Lung (tissue), 12 donors: ENCODE results near the gene PKIG. TPM values are rescaled to one million over a fixed set of nuclear protein-coding genes. Genes with fewer than 3 reads are reported as not detected.
A peak's percentile ranks its signal among the peaks of the same experiment; 100 is the strongest.

Source experiments
- ATAC-seq: fragments of 200-7000 bp; cut with Tn5 transposase; one replicate; pipeline ENCODE4 v1.9.1; 2020; ENCODE audit warnings: moderate number of reproducible peaks; ENCODE audit not compliant: insufficient read depth, low FRiP score
- DNase-seq, 3 donors: peaks; one replicate each; pipeline ENCODE4 v3.0.0-alpha.2; 2013 to 2017
- H3K27ac ChIP-seq, 2 donors: one replicate each; pipeline ENCODE4 v1.5.1; 2013; ENCODE audit warnings: mild to moderate bottlenecking in 2 of 2, moderate library complexity in 2 of 2, control low read depth in 1 of 2, inconsistent platforms in 1 of 2, low read depth in 1 of 2, low read length in 1 of 2
- H3K27me3 ChIP-seq, 3 donors: one replicate each; pipeline ENCODE4 v1.5.1; 2013; ENCODE audit warnings: low read length in 2 of 3; ENCODE audit not compliant: control insufficient read depth in 3 of 3, insufficient read depth in 3 of 3
- H3K36me3 ChIP-seq, 4 donors: one replicate each; pipeline ENCODE4 v1.5.1; 2013; ENCODE audit warnings: low read length in 4 of 4, mild to moderate bottlenecking in 1 of 4, moderate library complexity in 1 of 4; ENCODE audit not compliant: control insufficient read depth in 4 of 4, insufficient read depth in 4 of 4
- H3K4me1 ChIP-seq, 5 donors: one replicate each; pipeline ENCODE4 v1.5.1; 2013; ENCODE audit warnings: low read length in 5 of 5, mild to moderate bottlenecking in 2 of 5, moderate library complexity in 1 of 5; ENCODE audit not compliant: control insufficient read depth in 5 of 5, insufficient read depth in 5 of 5
- H3K4me3 ChIP-seq: one replicate; pipeline ENCODE4 v1.5.1; 2013; ENCODE audit warnings: mild to moderate bottlenecking, control low read depth, moderate library complexity
- H3K9ac ChIP-seq, 2 donors: one replicate each; pipeline ENCODE4 v1.5.1; 2013; ENCODE audit warnings: low read length in 2 of 2, control low read depth in 1 of 2; ENCODE audit not compliant: insufficient read depth in 1 of 2
- H3K9me3 ChIP-seq, 4 donors: one replicate each; pipeline ENCODE4 v1.5.1; 2013; ENCODE audit warnings: low read length in 3 of 4, mild to moderate bottlenecking in 1 of 4, moderate library complexity in 1 of 4; ENCODE audit not compliant: control insufficient read depth in 4 of 4, insufficient read depth in 3 of 4
- WGBS, 2 donors: extraction: QIAGEN DNeasy Blood & Tissue Kit; methylation state at CpG; one replicate each; pipeline ENCODE4 v1.1.7; 2013; 5-methylcytosine and 5-hydroxymethylcytosine counted together
- polyA plus RNA-seq, 2 donors: library from polyadenylated mRNA; stranded (reverse); fragments of 200-250 nt; gene quantifications; one replicate each; pipeline ENCODE4 v1.2.1, GENCODE V29; 2013
- total RNA-seq, 2 donors: library from RNA; depleted of rRNA in 1 of 2; stranded (reverse); fragments of >200 nt in 1 of 2; gene quantifications; one replicate each; pipeline ENCODE4 v1.2.1, GENCODE V29; 2014 to 2021
- TF ChIP-seq, protein P1 (sequence below): IDR thresholded peaks from 2 replicates; pipeline ENCODE4 v1.5.1; 2012; ENCODE audit warnings: mild to moderate bottlenecking; ENCODE audit errors: control extremely low read depth, extremely low read depth
- donor health status: control.
- donor health status: control.
- donor health status: Bipolar disorder and iron deficiency.
- donor health status: healthy.
- donor health status: DM: yes; HTN: yes; CAD: no.

The PKIG gene
- total and polyA plus RNA-seq, 4 donors, result 45.7 to 67.8 (median 63.0) TPM

DNA sequence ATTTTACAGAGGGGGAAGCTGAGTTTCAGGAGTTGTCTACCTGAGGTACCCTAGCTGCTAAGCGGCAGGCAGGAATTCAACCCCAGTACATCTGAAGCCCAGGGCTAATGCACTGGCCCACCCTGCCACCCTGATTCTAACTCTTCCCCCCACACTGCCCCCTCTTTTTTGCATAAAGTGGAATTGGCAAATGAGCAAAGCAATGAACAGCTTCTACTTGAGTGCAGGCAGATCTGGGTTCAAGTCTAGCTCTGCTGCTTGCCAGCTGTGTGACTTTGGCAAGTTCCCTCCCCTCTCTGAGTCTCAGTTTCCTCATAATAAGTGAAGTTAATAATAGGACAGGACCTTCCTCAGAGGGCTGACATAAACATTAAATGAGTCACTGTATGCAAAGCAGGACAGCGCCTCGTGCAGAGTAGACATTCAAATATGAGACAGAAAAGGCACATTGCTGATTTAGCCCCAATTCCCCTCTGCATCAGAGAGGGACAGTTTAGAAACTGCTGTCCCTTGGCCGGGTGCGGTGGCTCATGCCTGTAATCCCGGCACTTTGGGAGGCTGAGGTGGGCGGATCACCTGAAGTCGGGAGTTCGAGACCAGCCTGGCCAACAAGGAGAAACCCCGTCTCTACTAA lies 64.4 kb downstream of the PKIG start:
- no peaks in the 10 kb centered on the region for H3K9me3 ChIP-seq
- H3K27me3 ChIP-seq, result no peaks in the 10 kb centered on the region
- H3K9ac ChIP-seq, result no peak overlapping the region
- H3K4me3 ChIP-seq, result no peak overlapping the region
- H3K36me3 ChIP-seq, result no peaks in the 10 kb centered on the region
- TF ChIP-seq, protein P1, sequence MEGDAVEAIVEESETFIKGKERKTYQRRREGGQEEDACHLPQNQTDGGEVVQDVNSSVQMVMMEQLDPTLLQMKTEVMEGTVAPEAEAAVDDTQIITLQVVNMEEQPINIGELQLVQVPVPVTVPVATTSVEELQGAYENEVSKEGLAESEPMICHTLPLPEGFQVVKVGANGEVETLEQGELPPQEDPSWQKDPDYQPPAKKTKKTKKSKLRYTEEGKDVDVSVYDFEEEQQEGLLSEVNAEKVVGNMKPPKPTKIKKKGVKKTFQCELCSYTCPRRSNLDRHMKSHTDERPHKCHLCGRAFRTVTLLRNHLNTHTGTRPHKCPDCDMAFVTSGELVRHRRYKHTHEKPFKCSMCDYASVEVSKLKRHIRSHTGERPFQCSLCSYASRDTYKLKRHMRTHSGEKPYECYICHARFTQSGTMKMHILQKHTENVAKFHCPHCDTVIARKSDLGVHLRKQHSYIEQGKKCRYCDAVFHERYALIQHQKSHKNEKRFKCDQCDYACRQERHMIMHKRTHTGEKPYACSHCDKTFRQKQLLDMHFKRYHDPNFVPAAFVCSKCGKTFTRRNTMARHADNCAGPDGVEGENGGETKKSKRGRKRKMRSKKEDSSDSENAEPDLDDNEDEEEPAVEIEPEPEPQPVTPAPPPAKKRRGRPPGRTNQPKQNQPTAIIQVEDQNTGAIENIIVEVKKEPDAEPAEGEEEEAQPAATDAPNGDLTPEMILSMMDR, result no peak
- peaks cover 4 to 30% (median 19%) of the 10 kb centered on the region in 5 donors for H3K4me1 ChIP-seq
- peak overlapping the region in 1 of 2 donors; percentile 62 for H3K27ac ChIP-seq
- ATAC-seq, result no peak
- no peak for DNase-seq
- WGBS, 2 donors, result 73 to 75% methylated on average over 10 of the region's 10 CpGs

DNA sequence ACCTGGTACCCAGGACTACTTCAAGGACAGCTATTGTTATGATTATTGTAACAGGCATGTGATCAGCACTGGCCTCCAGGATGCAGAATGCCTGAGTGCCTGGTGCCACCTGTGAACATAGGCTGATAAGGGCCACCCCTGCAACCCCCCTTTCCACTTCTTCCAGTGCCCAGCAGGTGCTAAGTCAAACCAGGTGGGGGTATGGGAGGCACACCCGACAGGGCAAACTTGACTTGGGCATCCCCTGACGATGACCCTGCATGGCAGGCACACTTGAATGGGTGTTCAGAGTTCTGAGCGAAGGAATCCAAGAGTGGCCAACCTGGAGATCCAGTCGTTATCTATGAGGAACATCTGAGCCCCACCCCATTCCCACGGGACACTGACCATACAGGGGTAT lies 65.7 kb downstream of the PKIG start:
- Histone ChIP-seq H3K27ac (no peak overlapping the region), H3K4me3 (no peak overlapping the region), H3K9ac (no peak overlapping the region), H3K36me3 (no peaks in the 10 kb centered on the region), H3K9me3 (no peaks in the 10 kb centered on the region), H3K27me3 (no peaks in the 10 kb centered on the region), H3K4me1 (peaks cover 0 to 23% (median 8%) of the 10 kb centered on the region in 5 donors)
- DNase-seq, result no peak
- no peak for ATAC-seq
- TF ChIP-seq, protein P1, result no peak
- WGBS, 2 donors, result 86 to 93% methylated on average over 5 of the region's 5 CpGs

DNA sequence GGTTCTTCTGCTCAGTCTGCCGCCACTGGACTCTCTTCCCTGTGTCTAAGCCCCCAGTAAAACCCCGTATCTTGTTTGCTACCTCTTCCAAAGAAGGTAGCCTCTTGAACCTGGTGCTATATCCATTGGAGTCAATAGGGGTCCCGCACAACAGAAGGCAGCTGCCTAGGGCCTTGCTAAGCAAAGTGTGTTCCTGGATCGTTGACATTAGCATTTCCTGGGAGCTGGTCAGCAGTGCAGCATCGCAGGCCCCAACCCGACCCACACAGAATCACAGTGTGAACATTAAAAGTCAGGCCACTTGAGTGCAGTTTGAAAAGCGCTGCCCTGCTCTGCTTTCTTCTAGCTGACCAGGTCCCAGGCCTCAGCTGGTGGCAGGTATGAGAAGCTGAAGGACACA lies 66.2 kb downstream of the PKIG start:
- H3K9ac ChIP-seq, result no peak overlapping the region
- TF ChIP-seq, protein P1, result no peak
- no peak overlapping the region for H3K4me3 ChIP-seq
- no peaks in the 10 kb centered on the region for H3K9me3 ChIP-seq
- ATAC-seq (no peak), DNase-seq (no peak)
- H3K27me3 ChIP-seq, result peaks cover 0 to 2% (median 0%) of the 10 kb centered on the region in 3 donors
- WGBS, 2 donors, result 75 to 79% methylated on average over 7 of the region's 7 CpGs
- no peaks in the 10 kb centered on the region for H3K36me3 ChIP-seq
- peaks cover 0 to 20% (median 4%) of the 10 kb centered on the region in 5 donors for H3K4me1 ChIP-seq
- H3K27ac ChIP-seq, result no peak overlapping the region

DNA sequence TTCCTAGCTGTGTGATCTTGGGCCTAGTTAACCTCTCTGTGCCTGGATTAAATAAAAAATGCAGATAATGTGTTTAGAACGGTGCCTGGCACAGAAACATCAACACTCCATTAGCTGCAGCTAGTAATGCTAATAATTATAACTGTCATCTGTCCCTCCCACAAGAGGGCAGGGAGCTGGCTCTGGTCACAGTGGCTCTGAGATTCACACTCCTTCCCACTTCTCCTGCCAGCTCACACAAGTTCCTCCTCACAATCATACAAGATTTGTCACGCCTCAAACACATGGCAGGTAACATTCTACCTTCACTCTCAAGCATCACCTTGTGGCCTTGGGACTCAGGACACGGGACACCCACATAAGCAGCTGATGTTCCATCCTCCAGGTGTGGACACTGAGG lies 66.7 kb downstream of the PKIG start:
- TF ChIP-seq, protein P1, result no peak
- H3K36me3 ChIP-seq, result no peaks in the 10 kb centered on the region
- WGBS, 2 donors, result 57 to 78% methylated on average over 3 of the region's 3 CpGs
- peaks cover 0 to 3% (median 0%) of the 10 kb centered on the region in 3 donors for H3K27me3 ChIP-seq
- H3K4me1 ChIP-seq, result peaks cover 0 to 19% (median 1%) of the 10 kb centered on the region in 5 donors
- H3K9me3 ChIP-seq, result no peaks in the 10 kb centered on the region
- H3K4me3 ChIP-seq, result no peak overlapping the region
- no peak overlapping the region for H3K27ac ChIP-seq
- no peak overlapping the region for H3K9ac ChIP-seq
- ATAC-seq (no peak), DNase-seq (no peak)
